Liver (tissue), 9 donors: Measurements from ENCODE around the gene CYB5D1. TPM values are rescaled to one million over a fixed set of nuclear protein-coding genes. Genes with fewer than 3 reads are reported as not detected.

Experiments used
- DNase-seq: peaks from one replicate; pipeline ENCODE4 v3.0.0-alpha.2; 2017; ENCODE audit warnings: low spot score
- H3K27ac ChIP-seq, 2 donors: one replicate each; pipeline ENCODE4 v1.7.0; 2013; ENCODE audit warnings: inconsistent platforms in 2 of 2, low read length in 2 of 2, control low read depth in 1 of 2, low read depth in 1 of 2, mild to moderate bottlenecking in 1 of 2
- H3K27me3 ChIP-seq, 4 donors: one replicate each; pipeline versions ENCODE4 v1.6.1 to v1.7.0; 2013; ENCODE audit warnings: low read length in 3 of 4, inconsistent platforms in 1 of 4, mild to moderate bottlenecking in 1 of 4, moderate library complexity in 1 of 4; ENCODE audit not compliant: control insufficient read depth in 4 of 4, insufficient read depth in 4 of 4
- H3K36me3 ChIP-seq, 4 donors: one replicate each; pipeline versions ENCODE4 v1.6.1 to v1.7.0; 2013; ENCODE audit warnings: low read length in 3 of 4, mild to moderate bottlenecking in 3 of 4, low read depth in 1 of 4, moderate library complexity in 1 of 4; ENCODE audit not compliant: control insufficient read depth in 4 of 4, insufficient read depth in 3 of 4
- H3K4me1 ChIP-seq, 4 donors: one replicate each; pipeline versions ENCODE4 v1.6.1 to v1.7.0; 2013; ENCODE audit warnings: low read length in 3 of 4, mild to moderate bottlenecking in 3 of 4, moderate library complexity in 1 of 4; ENCODE audit not compliant: control insufficient read depth in 4 of 4, insufficient read depth in 4 of 4
- H3K4me3 ChIP-seq, 3 donors: one replicate each; pipeline versions ENCODE4 v1.6.1 to v1.7.0; 2013; ENCODE audit warnings: low read length in 3 of 3, control low read depth in 1 of 3, low read depth in 1 of 3, mild to moderate bottlenecking in 1 of 3
- H3K9ac ChIP-seq, 2 donors: one replicate each; pipeline ENCODE4 v1.7.0; 2013; ENCODE audit warnings: low read length in 2 of 2, mild to moderate bottlenecking in 2 of 2, moderate library complexity in 2 of 2, control low read depth in 1 of 2, low read depth in 1 of 2
- H3K9me3 ChIP-seq, 4 donors: one replicate each; pipeline versions ENCODE4 v1.6.1 to v1.7.0; 2013; ENCODE audit warnings: low read length in 3 of 4; ENCODE audit not compliant: control insufficient read depth in 4 of 4
- ATF3 ChIP-seq: IDR thresholded peaks from 2 replicates; pipeline ENCODE4 v1.6.1; 2016; ENCODE audit warnings: antibody characterized with exemption
- CTCF ChIP-seq: fragments of 150-350 bp; IDR thresholded peaks from 2 replicates; pipeline ENCODE4 v1.5.1; 2017; ENCODE audit warnings: improper control_type of control experiment, low read depth, low read length; ENCODE audit not compliant: missing input control
- EGR1 ChIP-seq, 2 donors: IDR thresholded peaks; 2 replicates each; pipeline ENCODE4 v1.6.1; 2016 to 2018; ENCODE audit warnings: antibody characterized with exemption in 2 of 2, low read depth in 2 of 2
- FOXA1 ChIP-seq: IDR thresholded peaks from 2 replicates; pipeline ENCODE4 v1.6.1; 2016; ENCODE audit warnings: antibody characterized with exemption
- FOXA2 ChIP-seq: IDR thresholded peaks from 2 replicates; pipeline ENCODE4 v1.6.1; 2016; ENCODE audit warnings: antibody characterized with exemption
- GABPA ChIP-seq, 2 donors: IDR thresholded peaks in 1 of 2; conservative IDR thresholded peaks in 1 of 2; 2 replicates each; pipeline ENCODE4 v1.6.1; 2016; ENCODE audit warnings: antibody characterized with exemption in 2 of 2, mild to moderate bottlenecking in 1 of 2, moderate library complexity in 1 of 2
- HNF4A ChIP-seq, 2 donors: conservative IDR thresholded peaks; 2 replicates each; pipeline ENCODE4 v1.6.1; 2016; ENCODE audit warnings: antibody characterized with exemption in 2 of 2, mild to moderate bottlenecking in 2 of 2
- HNF4G ChIP-seq: IDR thresholded peaks from 2 replicates; pipeline ENCODE4 v1.6.1; 2016; ENCODE audit warnings: antibody characterized with exemption
- JUND ChIP-seq, 2 donors: IDR thresholded peaks; 2 replicates each; pipeline ENCODE4 v1.6.1; 2016; ENCODE audit warnings: antibody characterized with exemption in 2 of 2
- MAX ChIP-seq: IDR thresholded peaks from 2 replicates; pipeline ENCODE4 v1.6.1; 2016; ENCODE audit warnings: antibody characterized with exemption
- NR2F2 ChIP-seq: IDR thresholded peaks from 2 replicates; pipeline ENCODE4 v1.6.1; 2016; ENCODE audit warnings: antibody characterized with exemption
- RAD21 ChIP-seq, 2 donors: IDR thresholded peaks; 2 replicates each; pipeline ENCODE4 v1.6.1; 2016; ENCODE audit warnings: antibody characterized with exemption in 2 of 2, mild to moderate bottlenecking in 2 of 2
- REST ChIP-seq: IDR thresholded peaks from 2 replicates; pipeline ENCODE4 v1.6.1; 2016; ENCODE audit warnings: antibody characterized with exemption, mild to moderate bottlenecking
- RXRA ChIP-seq, 2 donors: IDR thresholded peaks; 2 replicates each; pipeline ENCODE4 v1.6.1; 2017 to 2018; ENCODE audit warnings: antibody characterized with exemption in 2 of 2, mild to moderate bottlenecking in 1 of 2
- SP1 ChIP-seq: IDR thresholded peaks from 2 replicates; pipeline ENCODE4 v1.6.1; 2018; ENCODE audit warnings: antibody characterized with exemption, mild to moderate bottlenecking
- TAF1 ChIP-seq: conservative IDR thresholded peaks from 2 replicates; pipeline ENCODE4 v1.6.1; 2016; ENCODE audit warnings: antibody characterized with exemption, mild to moderate bottlenecking
- YY1 ChIP-seq: IDR thresholded peaks from 2 replicates; pipeline ENCODE4 v1.6.1; 2016; ENCODE audit warnings: antibody characterized with exemption, mild to moderate bottlenecking
- ZBTB33 ChIP-seq: IDR thresholded peaks from 2 replicates; pipeline ENCODE4 v1.6.1; 2016; ENCODE audit warnings: antibody characterized with exemption
- WGBS: extraction: QIAGEN DNeasy Blood & Tissue Kit; methylation state at CpG from one replicate; pipeline ENCODE4 v1.1.7; 2013; 5-methylcytosine and 5-hydroxymethylcytosine counted together
- polyA plus RNA-seq, 2 donors: library from polyadenylated mRNA; stranded (reverse) in 1 of 2; unstranded in 1 of 2; fragments of 200-250 nt in 1 of 2; fragments of >200 nt in 1 of 2; fragmentation: Nextera tagmentation in 1 of 2; extraction: Ambion mirVana in 1 of 2; gene quantifications; one replicate each; pipeline versions ENCODE4 v1.2.1 to v1.2.3, GENCODE V29; 2013 to 2015
- total RNA-seq, 2 donors: library from RNA; depleted of rRNA; stranded (reverse); fragments of >200 nt; gene quantifications; one replicate each; pipeline ENCODE4 v1.2.3, GENCODE V29; 2014
- donor health status: healthy.
- donor health status: healthy.
- donor health status: healthy.
- donor health status: healthy.
- donor health status: healthy.

Gene CYB5D1
- total and polyA plus RNA-seq, 4 donors, result 2.5 to 12.0 (median 6.6) TPM

GRCh38 chr17:7836596-7837407 lies 21.0 kb upstream of the CYB5D1 start:
- H3K4me3 ChIP-seq, result peak overlapping the region; percentile 56 to 59 (median 59)
- H3K9ac ChIP-seq, result peak overlapping the region; percentile 64 to 71
- H3K36me3 ChIP-seq, result no peaks in the 10 kb centered on the region
- no peak for TF ChIP-seq CTCF
- peak; percentile 94 for TF ChIP-seq RXRA (IDR thresholded peaks at IDR 0.05)
- peak; percentile 29 for TF ChIP-seq TAF1
- TF ChIP-seq HNF4G, result peak; percentile 99
- peak; percentile 26 to 80 for TF ChIP-seq GABPA (IDR thresholded peaks at IDR 0.05 in 1 of 2, conservative IDR thresholded peaks at IDR 0.05 in 1 of 2)
- TF ChIP-seq REST, result peak; percentile 89
- TF ChIP-seq ATF3, result peak; percentile 94
- TF ChIP-seq JUND (IDR thresholded peaks at IDR 0.05), result peak; percentile 98 to 99
- peak; percentile 38 for TF ChIP-seq FOXA2
- TF ChIP-seq FOXA1, result peak; percentile 72
- peak; percentile 98 for TF ChIP-seq SP1
- TF ChIP-seq YY1, result peak; percentile 83
- peak; percentile 95 for TF ChIP-seq ZBTB33
- peak; percentile 100 for TF ChIP-seq NR2F2
- TF ChIP-seq HNF4A (conservative IDR thresholded peaks at IDR 0.05), result peak; percentile 96 to 97
- TF ChIP-seq RAD21 (IDR thresholded peaks at IDR 0.05), result peak; percentile 41 to 56
- peak; percentile 99 for TF ChIP-seq MAX
- TF ChIP-seq EGR1 (IDR thresholded peaks at IDR 0.05; ENCODE audit: low read depth in 2 of 2), result peak; percentile 85 to 98
- H3K4me1 ChIP-seq, result peaks cover 7 to 70% (median 49%) of the 10 kb centered on the region in 4 donors
- WGBS, result 2% methylated on average over 19 of the region's 19 CpGs
- H3K9me3 ChIP-seq, result no peaks in the 10 kb centered on the region
- no peaks in the 10 kb centered on the region for H3K27me3 ChIP-seq
- peak; percentile 86 for DNase-seq
- H3K27ac ChIP-seq, result peak overlapping the region; percentile 98 to 99
